Chondrocyte (in vitro differentiated cells): ENCODE measurements around the gene RABEP2. TPM values are rescaled to one million over a fixed set of nuclear protein-coding genes. Genes with fewer than 3 reads are reported as not detected.
"Not testable (repeated sequence)": the region's sequence is repeated elsewhere in the genome, so short reads cannot be mapped to it uniquely, and the experiment has no call there.

Experiments
- DNase-seq: peaks from one replicate; pipeline ENCODE4 v3.0.0; 2021; ENCODE audit warnings: mixed read lengths, low spot score
- H3K27ac Mint-ChIP-seq: one replicate; pipeline ENCODE4 v1.8.0; 2021; ENCODE audit warnings: mild to moderate bottlenecking, moderate library complexity, mixed read lengths; ENCODE audit not compliant: unreplicated experiment
- H3K27me3 Mint-ChIP-seq: 2 replicates; pipeline ENCODE4 v1.8.0; 2021; ENCODE audit warnings: low read depth, mixed read lengths
- H3K36me3 Mint-ChIP-seq: 2 replicates; pipeline ENCODE4 v1.8.0; 2021; ENCODE audit warnings: low read depth, mixed read lengths
- H3K4me1 Mint-ChIP-seq: 2 replicates; pipeline ENCODE4 v1.8.0; 2021; ENCODE audit warnings: low read depth, mild to moderate bottlenecking, mixed read lengths
- H3K4me3 Mint-ChIP-seq: one replicate; pipeline ENCODE4 v1.8.0; 2021; ENCODE audit warnings: mild to moderate bottlenecking, moderate library complexity, mixed read lengths; ENCODE audit not compliant: unreplicated experiment
- H3K9me3 Mint-ChIP-seq: 2 replicates; pipeline ENCODE4 v1.8.0; 2021; ENCODE audit warnings: low read depth, mixed read lengths
- CTCF ChIP-seq: fragments of 200-600 bp; sonication (generic); IDR thresholded peaks from 2 replicates; pipeline ENCODE4 v1.5.0; 2021; ENCODE audit warnings: antibody characterized with exemption, mild to moderate bottlenecking, moderate library complexity
- long read RNA-seq: library from polyadenylated mRNA; stranded (forward); transcript quantifications from one replicate; pipeline ENCODE4 v2.0.0, GENCODE V29; 2021
- total RNA-seq: library from RNA; stranded (reverse); gene quantifications from 3 replicates; pipeline ENCODE4 v1.2.1, GENCODE V29; 2021

Gene RABEP2
- total RNA-seq = 20.1 to 24.6 TPM (median 22.4 TPM) in 3 replicates
- long read RNA-seq, partial matches to known transcripts = 0 of 9 reads
- long read RNA-seq, other reads (novel, unspliced or antisense) = 9 of 9 reads

GRCh38 chr16:28924762-28925385 lies at the start of gene RABEP2:
Gene RABEP2 (minus strand): TSS chr16:28925238. CDS start chr16:28925163, 75 bp downstream.
- H3K27ac Mint-ChIP-seq = peak within 1 kb of the TSS; percentile 99
- H3K4me3 Mint-ChIP-seq = peak within 1 kb of the TSS; percentile 91
- no peaks in the 10 kb centered on the region for H3K9me3 Mint-ChIP-seq
- no peaks in the 10 kb centered on the region for H3K27me3 Mint-ChIP-seq
- TF ChIP-seq CTCF = no peak
- H3K36me3 Mint-ChIP-seq = peaks cover 5% of the 10 kb centered on the region
- H3K4me1 Mint-ChIP-seq = peaks cover 18% of the 10 kb centered on the region
- DNase-seq = no peak

DNA sequence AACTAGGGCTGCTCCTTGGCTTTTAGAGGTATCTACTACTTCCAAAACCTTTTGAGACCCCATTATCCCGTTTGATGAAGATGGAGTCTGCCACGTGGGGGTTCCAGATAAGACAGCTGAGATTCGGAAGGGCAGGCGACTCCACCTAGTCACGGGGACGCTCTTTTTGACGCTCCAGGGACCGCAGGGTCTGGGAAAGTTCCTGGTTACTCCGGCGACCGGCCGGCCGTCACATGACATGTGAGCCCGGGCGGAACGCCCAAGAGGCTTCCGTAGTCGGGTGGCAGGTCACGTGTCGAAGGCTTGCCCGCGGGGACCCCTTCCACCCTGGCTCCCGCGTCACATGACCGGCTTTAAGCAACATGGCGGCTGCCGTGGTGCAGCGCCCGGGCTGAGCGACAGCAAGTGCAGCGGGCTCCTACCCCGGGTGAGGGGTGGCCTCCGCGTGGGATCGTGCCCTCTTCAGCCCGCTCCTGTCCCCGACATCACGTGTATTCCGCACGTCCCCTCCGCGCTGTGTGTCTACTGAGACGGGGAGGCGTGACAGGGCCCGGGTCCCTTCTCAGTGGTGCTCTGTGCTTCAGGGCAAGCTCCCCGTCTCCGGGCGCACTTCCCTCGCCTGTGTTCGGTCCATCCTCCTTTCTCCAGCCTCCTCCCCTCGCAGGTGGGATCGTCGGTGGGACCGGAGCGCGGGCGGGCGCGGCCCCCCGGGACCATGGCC lies 49.6 kb upstream of the RABEP2 start, which contains the start of gene SPNS1:
Gene SPNS1, plus strand, starts transcription at position 342 of the 721 bp plus-strand sequence. Its CDS starts 374 bp downstream, at position 716.
- H3K27ac Mint-ChIP-seq = peak within 1 kb of the TSS; percentile 99
- peaks cover 9% of the 10 kb centered on the region for H3K36me3 Mint-ChIP-seq
- peaks cover 25% of the 10 kb centered on the region for H3K4me1 Mint-ChIP-seq

GRCh38 chr16:28974007-28974436 lies 49.0 kb upstream of the RABEP2 start:
- DNase-seq = no peak

More for the DNA sequence above, 49.6 kb upstream of the RABEP2 start, which contains the start of gene SPNS1:
- no peak for TF ChIP-seq CTCF
- Mint-ChIP-seq H3K9me3 (no peaks in the 10 kb centered on the region), H3K4me3 (peak within 1 kb of the TSS; percentile 92), H3K27me3 (no peaks in the 10 kb centered on the region)
- peak; percentile 100 for DNase-seq

DNA sequence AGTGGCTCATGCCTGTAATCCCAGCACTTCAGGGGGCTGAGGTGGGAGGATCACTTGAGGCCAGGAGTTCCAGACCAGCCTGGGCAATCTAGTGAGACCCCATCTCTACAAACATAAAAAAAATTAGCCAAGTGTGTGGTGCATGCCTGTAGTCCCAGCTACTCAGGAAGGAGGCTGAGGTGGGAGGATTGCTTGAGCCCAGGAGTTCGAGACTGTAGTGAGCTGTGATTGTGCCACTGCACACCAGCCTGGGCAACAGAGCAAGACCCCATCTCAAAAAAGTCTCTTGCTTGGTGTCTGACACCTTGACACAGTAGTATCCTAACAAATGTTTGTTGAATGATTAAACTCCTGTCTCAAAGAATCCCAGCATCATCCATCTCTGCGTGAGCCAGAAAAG lies 44.7 kb upstream of the RABEP2 start:
- H3K4me3 Mint-ChIP-seq, DNase-seq, H3K27me3 Mint-ChIP-seq, H3K36me3 Mint-ChIP-seq, H3K9me3 Mint-ChIP-seq, H3K4me1 Mint-ChIP-seq: not testable (repeated sequence)
- H3K27ac Mint-ChIP-seq = peak overlapping the region; percentile 41

More at GRCh38 chr16:28974007-28974436, 49.0 kb upstream of the RABEP2 start:
- Mint-ChIP-seq H3K4me1 (peaks cover 25% of the 10 kb centered on the region), H3K27me3 (no peaks in the 10 kb centered on the region), H3K4me3 (peak overlapping the region; percentile 92), H3K36me3 (peaks cover 9% of the 10 kb centered on the region), H3K9me3 (no peaks in the 10 kb centered on the region), H3K27ac (peak overlapping the region; percentile 99)
- peak; percentile 86 for TF ChIP-seq CTCF

- no peaks in the 10 kb centered on the region for H3K9me3 Mint-ChIP-seq
- no peaks in the 10 kb centered on the region for H3K27me3 Mint-ChIP-seq
- no peak for DNase-seq
- peaks cover 14% of the 10 kb centered on the region for H3K36me3 Mint-ChIP-seq
- H3K4me1 Mint-ChIP-seq = no peaks in the 10 kb centered on the region
- no peak overlapping the region for H3K27ac Mint-ChIP-seq
- TF ChIP-seq CTCF = no peak
- no peak overlapping the region for H3K4me3 Mint-ChIP-seq
These were observed 42.1 kb upstream of the RABEP2 start for GRCh38 chr16:28967156-28967555.
